GM18868 (cell line): ENCODE results near the gene VAMP5.

Experiments used
- ATAC-seq: cut with Tn5 transposase; IDR thresholded peaks from one replicate; pipeline ENCODE4 v1.9.1; 2021; ENCODE audit warnings: mild to moderate bottlenecking, moderate library complexity; ENCODE audit not compliant: unreplicated experiment

The VAMP5 gene

DNA sequence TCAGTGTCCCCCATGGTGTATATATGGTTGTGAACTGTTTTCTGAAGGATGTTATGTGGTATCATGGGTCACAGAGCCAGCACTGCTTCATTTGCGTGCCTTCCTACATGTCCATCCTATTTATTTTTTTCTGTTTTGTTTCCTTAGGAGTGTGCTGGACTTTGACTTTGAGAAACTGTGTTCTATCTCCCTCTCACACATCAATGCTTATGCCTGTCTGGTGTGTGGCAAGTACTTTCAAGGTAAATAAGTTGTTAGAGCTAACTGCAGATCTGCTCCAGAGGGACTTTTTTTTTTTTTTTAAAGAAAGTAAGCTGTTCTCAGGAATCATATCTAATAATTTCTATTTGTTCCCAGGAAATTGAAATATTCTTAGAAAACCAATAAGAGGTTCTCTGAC, 37.1 kb downstream of the VAMP5 start:
- ATAC-seq = no peak

DNA sequence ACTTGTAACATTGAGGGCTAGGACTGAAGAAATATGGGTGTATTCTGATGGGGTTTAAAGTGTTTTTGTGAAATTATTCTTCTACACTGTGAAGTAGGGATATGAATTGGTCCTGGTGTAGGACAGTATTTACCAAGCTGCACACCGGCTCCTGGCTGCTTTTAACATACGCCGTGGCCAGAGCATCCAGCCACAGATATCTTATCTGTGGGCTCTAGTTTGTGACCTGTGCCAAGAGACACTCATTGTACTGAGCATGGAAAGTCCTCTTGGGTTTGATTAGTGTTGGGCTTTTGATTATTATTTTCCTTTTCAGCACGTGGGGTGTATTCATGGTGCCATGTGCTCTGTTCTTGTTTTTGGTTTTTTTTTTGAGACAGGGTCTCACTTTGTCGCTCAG, 39.8 kb downstream of the VAMP5 start:
- no peak for ATAC-seq

- ATAC-seq = peak; percentile 74
Measured at GRCh38 chr2:85628658-85629057, 44.4 kb downstream of the VAMP5 start.

GRCh38 chr2:85631316-85631715, 47.1 kb downstream of the VAMP5 start:
- ATAC-seq = no peak

GRCh38 chr2:85635011-85635410, 50.8 kb downstream of the VAMP5 start:
- no peak for ATAC-seq

DNA sequence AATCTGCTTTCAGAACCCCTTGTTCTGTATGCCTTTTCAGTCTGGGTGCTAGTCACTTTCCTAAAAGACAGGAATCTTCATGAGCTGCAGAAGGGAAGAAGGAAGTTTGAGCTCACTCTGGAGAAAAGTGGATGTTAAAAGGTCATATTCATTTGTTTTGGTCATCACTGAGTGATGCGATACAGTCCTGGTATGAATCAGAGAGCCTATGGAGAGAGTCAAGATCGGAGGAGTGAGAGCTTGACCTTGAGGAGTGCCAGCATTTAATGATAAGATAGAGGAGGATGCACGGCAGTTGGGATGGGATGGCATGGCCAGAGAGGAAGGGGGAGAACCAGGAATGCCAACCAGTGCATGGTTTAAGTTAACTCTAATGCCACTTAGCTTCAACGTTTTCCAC, 51.4 kb downstream of the VAMP5 start:
- ATAC-seq = no peak

DNA sequence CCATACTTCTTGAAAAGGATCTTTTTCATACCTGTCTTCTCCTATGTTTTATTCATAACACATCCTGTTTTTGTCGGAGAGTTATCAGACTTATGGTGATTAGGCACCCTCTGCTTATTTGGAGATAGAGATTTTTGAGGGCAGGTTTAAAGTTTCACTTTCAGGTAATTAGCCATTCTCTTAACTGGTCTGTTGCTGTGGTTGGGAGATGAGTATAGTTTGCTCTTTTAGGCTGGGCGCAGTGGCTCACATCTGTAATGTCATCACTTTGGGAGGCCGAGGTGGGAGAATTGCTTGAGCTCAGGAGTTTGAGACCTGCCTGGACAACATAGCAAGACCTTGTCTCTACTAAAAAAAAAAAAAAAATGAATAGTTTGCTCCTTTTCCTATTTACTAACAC, 58.5 kb downstream of the VAMP5 start:
- ATAC-seq = peak; percentile 82
